GM19397 (cell line): ENCODE data around the gene FFAR4.

Experiments used
- ATAC-seq: cut with Tn5 transposase; IDR thresholded peaks from one replicate; pipeline ENCODE4 v1.9.1; 2021; ENCODE audit warnings: mild to moderate bottlenecking, moderate library complexity; ENCODE audit not compliant: unreplicated experiment

The FFAR4 gene

GRCh38 chr10:93570383-93570782 is 3.9 kb downstream of the FFAR4 start:
- no peak for ATAC-seq

- no peak for ATAC-seq
Observed at GRCh38 chr10:93572606-93573005, 6.1 kb downstream of the FFAR4 start.

GRCh38 chr10:93573051-93573909 is 6.8 kb downstream of the FFAR4 start:
- no peak for ATAC-seq

- ATAC-seq, result no peak
Observed at GRCh38 chr10:93573924-93574323, 7.5 kb downstream of the FFAR4 start.

- ATAC-seq, result no peak
Observed at GRCh38 chr10:93576888-93577287, 10.4 kb downstream of the FFAR4 start.

GRCh38 chr10:93577565-93577964 is 11.1 kb downstream of the FFAR4 start:
- no peak for ATAC-seq

GRCh38 chr10:93579089-93579488 is 12.6 kb downstream of the FFAR4 start:
- ATAC-seq, result no peak

GRCh38 chr10:93579985-93580711 is 13.7 kb downstream of the FFAR4 start:
- ATAC-seq, result no peak

GRCh38 chr10:93580828-93581227 is 14.4 kb downstream of the FFAR4 start:
- no peak for ATAC-seq

- ATAC-seq, result no peak
Observed at GRCh38 chr10:93584445-93584844, 18.0 kb downstream of the FFAR4 start.

- ATAC-seq, result no peak
Observed at GRCh38 chr10:93589648-93590562, 23.4 kb downstream of the FFAR4 start.

- ATAC-seq, result no peak
Observed at GRCh38 chr10:93590638-93591037, 24.2 kb downstream of the FFAR4 start.

GRCh38 chr10:93591065-93591808 is 24.8 kb downstream of the FFAR4 start:
- no peak for ATAC-seq

- ATAC-seq, result no peak
Observed at GRCh38 chr10:93593254-93593653, 26.8 kb downstream of the FFAR4 start.

GRCh38 chr10:93593749-93594148 is 27.3 kb downstream of the FFAR4 start:
- ATAC-seq, result no peak

GRCh38 chr10:93594518-93594917 is 28.1 kb downstream of the FFAR4 start:
- ATAC-seq, result no peak

GRCh38 chr10:93595378-93596161 is 29.1 kb downstream of the FFAR4 start:
- no peak for ATAC-seq

GRCh38 chr10:93596539-93596938 is 30.1 kb downstream of the FFAR4 start:
- no peak for ATAC-seq

GRCh38 chr10:93597075-93597599 is 30.7 kb downstream of the FFAR4 start:
- ATAC-seq, result no peak
